ENCODE results near the gene ZSWIM4.

GRCh38 chr19:13823901-13824300, 28.7 kb downstream of the ZSWIM4 start:
- TF ChIP-seq FOXA1 (IDR thresholded peaks at IDR 0.05) (no peak), FOXK2 (IDR thresholded peaks at IDR 0.05) (no peak), FOXM1 (IDR thresholded peaks at IDR 0.05; ENCODE audit: borderline replicate concordance) (no peak), PKNOX1 (IDR thresholded peaks at IDR 0.05) (no peak), BHLHE40 (IDR thresholded peaks at IDR 0.05; ENCODE audit: borderline replicate concordance) (no peak), SP1 (IDR thresholded peaks at IDR 0.05) (no peak), ARNT (IDR thresholded peaks at IDR 0.05) (no peak), HDGF (IDR thresholded peaks at IDR 0.05; ENCODE audit: borderline replicate concordance) (no peak)

All from HEK293T (cell line).